Measurements from ENCODE around the gene COBL.

DNA sequence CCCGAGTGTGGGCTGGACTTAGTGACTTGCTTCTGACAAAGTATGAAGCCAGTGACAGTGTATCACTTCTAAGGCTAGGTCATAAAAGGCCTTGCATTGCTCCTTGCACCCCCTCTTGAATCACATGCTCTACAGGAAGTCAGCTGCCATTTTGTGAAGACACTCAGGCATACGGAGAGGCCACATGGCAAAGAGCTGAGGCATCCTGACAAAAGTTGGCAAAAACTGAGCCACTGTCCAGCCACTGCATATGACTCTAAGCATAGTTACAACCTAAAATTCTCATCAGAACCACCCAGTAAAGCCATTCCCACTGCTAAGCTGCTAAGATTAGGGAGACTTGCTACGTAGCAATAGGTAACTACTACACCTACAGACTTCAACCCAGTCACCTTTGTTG lies 18.6 kb downstream of the COBL start:
- TF ChIP-seq, protein P1, sequence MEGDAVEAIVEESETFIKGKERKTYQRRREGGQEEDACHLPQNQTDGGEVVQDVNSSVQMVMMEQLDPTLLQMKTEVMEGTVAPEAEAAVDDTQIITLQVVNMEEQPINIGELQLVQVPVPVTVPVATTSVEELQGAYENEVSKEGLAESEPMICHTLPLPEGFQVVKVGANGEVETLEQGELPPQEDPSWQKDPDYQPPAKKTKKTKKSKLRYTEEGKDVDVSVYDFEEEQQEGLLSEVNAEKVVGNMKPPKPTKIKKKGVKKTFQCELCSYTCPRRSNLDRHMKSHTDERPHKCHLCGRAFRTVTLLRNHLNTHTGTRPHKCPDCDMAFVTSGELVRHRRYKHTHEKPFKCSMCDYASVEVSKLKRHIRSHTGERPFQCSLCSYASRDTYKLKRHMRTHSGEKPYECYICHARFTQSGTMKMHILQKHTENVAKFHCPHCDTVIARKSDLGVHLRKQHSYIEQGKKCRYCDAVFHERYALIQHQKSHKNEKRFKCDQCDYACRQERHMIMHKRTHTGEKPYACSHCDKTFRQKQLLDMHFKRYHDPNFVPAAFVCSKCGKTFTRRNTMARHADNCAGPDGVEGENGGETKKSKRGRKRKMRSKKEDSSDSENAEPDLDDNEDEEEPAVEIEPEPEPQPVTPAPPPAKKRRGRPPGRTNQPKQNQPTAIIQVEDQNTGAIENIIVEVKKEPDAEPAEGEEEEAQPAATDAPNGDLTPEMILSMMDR (IDR thresholded peaks at IDR 0.05): no peak
- TF ChIP-seq POLR2A (IDR thresholded peaks at IDR 0.05) (no peak), POLR2AphosphoS5 (IDR thresholded peaks at IDR 0.05) (no peak)

Data from suprapubic skin (tissue), 4 donors.